ENCODE measurements around the gene AQP12A.

AQP12A gene

GRCh38 chr2:240737958-240738357 is 46.3 kb downstream of the AQP12A start:
- in situ Hi-C loops (cut with MboI; ENCODE audit: low sequenced_read_pairs), result no loop called here

GRCh38 chr2:240739797-240740196 is 48.1 kb downstream of the AQP12A start:
- in situ Hi-C loops (cut with MboI; ENCODE audit: low sequenced_read_pairs), result no loop called here

GRCh38 chr2:240741091-240741490 is 49.4 kb downstream of the AQP12A start:
- in situ Hi-C loops (cut with MboI; ENCODE audit: low sequenced_read_pairs), result no loop called here

GRCh38 chr2:240742602-240743095 is 51.0 kb downstream of the AQP12A start:
- in situ Hi-C loops (cut with MboI; ENCODE audit: low sequenced_read_pairs), result no loop called here

GRCh38 chr2:240745456-240745855 is 53.8 kb downstream of the AQP12A start:
- in situ Hi-C loops (cut with MboI; ENCODE audit: low sequenced_read_pairs), result no loop called here

- in situ Hi-C loops (cut with MboI; ENCODE audit: low sequenced_read_pairs), result no loop called here
Measured at GRCh38 chr2:240745962-240746361, 54.3 kb downstream of the AQP12A start.

GRCh38 chr2:240746671-240747070 is 55.0 kb downstream of the AQP12A start:
- in situ Hi-C loops (cut with MboI; ENCODE audit: low sequenced_read_pairs), result no loop called here

- in situ Hi-C loops (cut with MboI; ENCODE audit: low sequenced_read_pairs), result no loop called here
Measured at GRCh38 chr2:240747256-240747655, 55.6 kb downstream of the AQP12A start.
